SK-N-MC (cell line): ENCODE results near the gene DOCK6.

Source experiments
- EZH2 ChIP-seq: fragments of 200-600 bp; sonication (generic); IDR thresholded peaks from one replicate; pipeline ENCODE4 v1.6.1; 2017; ENCODE audit warnings: antibody characterized with exemption
- FOXP2 ChIP-seq: optimal IDR thresholded peaks from 2 replicates; pipeline ENCODE3; 2011; ENCODE audit warnings: mild to moderate bottlenecking, moderate library complexity; ENCODE audit not compliant: insufficient read depth; ENCODE audit errors: extremely low read length, control extremely low read depth
- POLR2AphosphoS5 ChIP-seq: IDR thresholded peaks from 2 replicates; pipeline ENCODE4 v1.6.1; 2012; ENCODE audit warnings: mild to moderate bottlenecking, low read depth, low read length, borderline replicate concordance

- TF ChIP-seq POLR2AphosphoS5: no peak
- no peak for TF ChIP-seq EZH2
- no peak for TF ChIP-seq FOXP2
These were observed at the start of gene DOCK6 for GRCh38 chr19:11261971-11262839.
